Right renal cortex interstitium (tissue), 3 donors: ENCODE results near the gene MFSD6L. TPM values are rescaled to one million over a fixed set of nuclear protein-coding genes. Genes with fewer than 3 reads are reported as not detected.
"Not testable (repeated sequence)": the region's sequence is repeated elsewhere in the genome, so short reads cannot be mapped to it uniquely, and the experiment has no call there.

Experiments
- DNase-seq, 3 donors: peaks; one replicate each; pipeline ENCODE4 v3.0.0-alpha.2; 2013; ENCODE audit warnings: low read depth in 3 of 3, low spot score in 2 of 3
- polyA plus RNA-seq, 3 donors: library from polyadenylated mRNA; unstranded; fragments of 120-200 nt; gene quantifications; one replicate each; pipeline ENCODE4 v1.2.1, GENCODE V29; 2013; ENCODE audit not compliant: insufficient read length in 3 of 3

Gene MFSD6L
- polyA plus RNA-seq, 3 donors = 3.0 to 3.9 (median 3.5) TPM

DNA sequence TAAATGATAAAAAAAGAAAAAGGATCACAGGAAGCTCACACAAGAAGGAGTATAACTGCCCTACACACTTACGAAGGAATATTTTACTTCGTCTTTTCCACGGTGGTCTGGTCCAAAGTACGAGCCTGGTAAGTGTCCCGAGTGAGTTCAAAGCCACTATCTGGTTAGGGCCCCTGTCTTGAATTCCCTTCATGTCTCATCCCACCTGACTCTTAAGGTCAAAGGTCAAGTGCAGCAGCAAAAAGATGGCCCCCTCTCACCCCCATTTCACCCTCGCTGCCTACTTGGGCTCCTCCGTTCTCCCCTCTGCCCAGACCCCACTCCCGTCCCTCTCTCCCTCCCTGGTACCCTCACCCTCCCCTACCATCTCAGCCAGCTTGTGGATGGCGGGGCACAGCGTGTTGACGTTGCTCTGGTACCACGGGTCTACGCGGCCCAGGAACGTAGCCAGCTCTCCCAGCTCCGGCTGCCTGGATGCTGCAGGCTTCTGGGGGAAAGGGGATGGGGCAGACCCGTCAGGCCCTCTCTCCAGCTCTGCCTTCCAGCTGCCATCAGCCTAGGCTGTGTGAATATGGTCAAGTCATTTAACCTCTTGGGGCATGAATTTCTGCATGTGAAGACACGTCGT is 27.8 kb upstream of the MFSD6L start:
- DNase-seq = no peak

- DNase-seq = no peak
These were observed 26.6 kb upstream of the MFSD6L start for GRCh38 chr17:8825802-8826201.

DNA sequence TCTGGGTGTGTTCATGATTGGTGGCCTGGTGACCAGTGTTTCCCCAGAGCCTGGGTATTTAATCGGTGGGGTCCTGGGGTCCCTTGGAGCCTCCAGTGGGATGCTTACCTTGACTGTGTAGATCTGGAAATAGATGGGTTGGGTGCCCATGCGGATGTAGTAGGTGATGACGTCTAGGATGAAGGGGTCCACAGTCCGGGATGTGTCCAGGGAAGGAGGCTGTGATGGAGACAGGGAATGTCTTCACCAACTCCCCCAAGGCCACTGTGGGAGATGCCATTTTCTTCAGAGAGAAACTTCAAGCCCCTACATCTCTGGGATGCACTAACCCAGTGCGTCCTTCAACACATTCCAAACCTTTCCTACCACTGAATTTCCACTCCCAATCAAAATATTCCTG is 24.1 kb upstream of the MFSD6L start:
- DNase-seq = no peak

- no peak for DNase-seq
These were observed 23.4 kb upstream of the MFSD6L start for GRCh38 chr17:8822401-8823035.

DNA sequence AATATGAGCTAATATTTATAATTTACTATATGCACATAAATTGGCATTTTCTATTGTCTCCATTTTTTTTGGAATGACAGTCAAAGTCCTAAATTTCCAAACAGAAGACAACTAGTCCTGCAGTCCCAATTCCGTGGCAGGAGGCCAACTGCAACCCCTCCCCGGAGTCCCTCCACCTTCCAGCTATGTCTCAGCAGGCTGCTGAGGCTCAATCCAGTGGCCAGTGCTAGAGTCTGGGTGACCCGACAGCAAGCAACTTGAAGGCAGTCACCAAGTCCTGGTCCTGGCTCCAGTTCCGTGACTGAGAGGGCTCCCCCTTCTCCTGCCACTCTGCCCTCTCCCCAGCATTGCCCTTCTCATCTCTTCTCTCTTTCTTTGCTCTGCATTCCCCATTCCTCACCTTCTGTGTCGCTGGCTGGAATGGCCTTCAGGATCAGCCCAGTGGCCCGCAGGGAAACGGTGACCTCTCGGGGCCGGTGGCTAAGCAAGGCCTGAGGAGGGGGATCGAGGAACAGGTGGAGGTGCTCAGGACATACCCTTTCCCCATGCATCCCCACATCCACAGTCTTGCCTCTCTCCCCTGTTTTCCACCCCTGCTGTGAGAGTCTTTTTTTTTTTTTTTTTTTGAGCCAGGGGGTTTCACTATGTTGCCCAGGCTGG is 22.4 kb upstream of the MFSD6L start:
- no peak for DNase-seq

GRCh38 chr17:8820311-8821010 is 21.3 kb upstream of the MFSD6L start:
- no peak for DNase-seq

GRCh38 chr17:8818654-8819330 is 19.6 kb upstream of the MFSD6L start:
- no peak for DNase-seq

GRCh38 chr17:8818047-8818446 is 18.9 kb upstream of the MFSD6L start:
- DNase-seq = no peak

GRCh38 chr17:8806926-8807550 is 7.9 kb upstream of the MFSD6L start:
- no peak for DNase-seq

GRCh38 chr17:8806253-8806925 is 7.2 kb upstream of the MFSD6L start:
- no peak for DNase-seq

GRCh38 chr17:8805396-8805795 is 6.2 kb upstream of the MFSD6L start:
- not testable (repeated sequence) for DNase-seq

DNA sequence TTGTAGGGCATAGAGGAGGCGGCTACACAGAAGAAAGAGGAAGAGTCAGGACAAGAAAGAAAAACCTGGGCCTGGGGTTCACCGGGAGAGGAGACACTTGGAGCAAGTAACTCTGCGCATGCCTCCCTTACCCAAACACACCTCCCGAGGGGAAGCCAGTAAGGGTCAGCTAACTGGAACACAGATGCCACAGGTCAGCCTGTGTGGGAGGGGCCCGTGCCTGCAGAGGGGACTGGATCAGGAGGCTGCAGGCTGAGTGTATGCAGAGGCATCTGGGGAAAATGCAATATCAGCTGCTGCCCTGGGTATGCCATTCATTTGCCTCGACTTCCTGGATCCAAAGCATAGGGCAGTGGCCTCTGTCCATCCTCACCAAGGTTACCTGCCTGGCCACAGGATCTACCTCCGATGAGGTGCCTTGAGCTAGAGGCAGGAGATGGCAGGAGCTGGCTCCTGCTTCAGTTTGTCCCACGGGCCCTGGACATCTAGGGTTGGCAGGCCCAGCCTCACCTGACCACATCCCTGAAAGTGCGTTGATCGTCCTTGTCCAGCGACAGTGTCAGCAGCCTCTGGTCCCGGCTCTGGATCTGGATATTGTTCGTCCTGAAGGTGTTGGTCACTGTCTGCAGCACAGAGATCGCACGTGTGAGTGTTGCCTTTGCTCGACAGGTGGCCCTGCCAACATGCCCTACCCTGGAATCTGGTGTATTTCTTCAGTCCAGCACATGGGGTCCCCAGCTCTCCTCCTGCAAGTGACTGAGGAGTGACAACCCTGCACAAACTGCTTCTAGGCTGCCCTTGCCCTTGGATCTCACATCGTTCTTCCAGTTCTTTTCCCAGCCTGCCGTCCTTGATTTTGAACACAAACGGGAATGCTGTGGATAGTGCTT is 4.6 kb upstream of the MFSD6L start:
- no peak for DNase-seq

- no peak for DNase-seq
These were observed 2.1 kb upstream of the MFSD6L start for GRCh38 chr17:8801135-8801840.

DNA sequence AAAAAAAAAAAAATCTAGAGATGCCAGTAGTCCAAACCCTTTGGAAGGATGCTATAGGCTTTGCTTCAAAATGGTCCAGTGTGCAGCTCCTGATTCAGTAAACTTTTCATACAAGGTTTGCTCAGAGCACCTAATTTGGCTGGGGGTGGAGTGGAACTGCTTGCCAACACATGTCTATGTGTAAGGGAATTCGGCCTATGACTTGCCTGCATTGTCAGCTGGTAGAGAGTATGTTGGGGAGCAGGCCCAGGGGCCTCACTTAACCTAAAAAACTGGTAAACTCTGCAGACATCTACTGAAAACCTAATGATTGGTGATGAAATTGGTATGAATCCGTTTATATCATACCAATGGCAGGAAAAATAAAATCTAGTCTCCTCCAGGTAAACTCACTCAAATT is 1.5 kb upstream of the MFSD6L start:
- DNase-seq = no peak

DNA sequence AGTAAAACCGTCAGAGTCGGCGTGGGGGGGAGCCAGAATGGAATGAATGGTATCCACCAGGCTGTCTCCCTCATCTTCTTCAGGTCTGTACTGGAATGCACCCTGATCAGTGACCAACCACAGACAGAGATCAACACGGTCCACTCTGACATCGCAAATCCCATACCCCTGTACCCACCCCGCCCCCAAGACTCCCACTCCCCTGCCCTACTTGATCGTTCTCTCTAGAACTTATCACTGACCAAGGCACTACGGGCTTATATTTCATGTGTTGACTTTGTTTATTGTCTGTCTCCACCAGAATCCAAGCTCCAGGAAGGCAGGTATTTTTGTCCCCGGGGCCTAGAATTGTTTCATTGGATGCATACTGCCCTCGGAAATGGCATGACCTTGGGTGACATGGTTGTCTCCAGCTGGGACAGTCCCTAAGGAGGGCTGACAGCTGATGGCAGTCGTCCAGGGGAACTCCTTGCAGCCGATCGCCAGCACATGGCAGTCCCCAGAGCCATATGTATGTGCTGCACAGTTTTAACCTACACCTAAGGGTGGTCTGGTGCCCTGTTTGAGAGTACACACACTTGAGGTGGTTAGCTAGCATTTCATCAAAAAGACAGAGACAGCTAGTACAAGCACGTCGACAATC is 526 bp upstream of the MFSD6L start:
- no peak for DNase-seq

DNA sequence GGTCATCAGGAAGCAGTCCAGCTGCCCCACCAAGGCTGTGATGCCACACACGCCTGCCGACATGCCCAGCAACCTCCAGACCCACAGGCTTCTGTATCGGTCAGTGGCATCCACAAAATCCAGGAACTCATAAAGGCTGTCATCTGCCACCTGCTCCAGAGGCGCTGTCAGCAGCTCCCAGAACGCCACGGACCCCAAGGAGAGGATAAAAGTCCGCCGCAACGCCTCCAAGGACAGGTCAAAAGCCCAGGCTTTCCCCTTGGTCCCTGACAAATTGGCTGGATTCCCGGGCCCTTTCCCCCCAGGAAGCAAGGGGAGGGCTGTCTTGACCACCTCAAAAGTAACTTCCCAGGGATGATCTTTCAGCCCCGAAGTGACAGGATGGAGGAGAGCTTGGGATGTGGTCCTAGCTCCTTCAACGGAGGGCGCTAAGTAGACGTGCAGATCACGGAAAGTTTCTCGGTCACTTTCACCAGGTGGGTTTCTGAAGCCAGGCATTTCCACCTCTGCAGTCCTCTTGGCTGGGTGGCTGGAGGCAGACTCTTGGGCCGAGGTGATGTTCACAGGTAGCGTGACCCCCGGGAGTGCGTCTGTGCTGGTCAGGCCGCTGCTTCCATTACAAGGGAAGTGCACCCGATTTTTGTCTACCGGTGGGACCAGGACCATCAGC is 854 bp downstream of the MFSD6L start:
- DNase-seq = no peak

- no peak for DNase-seq
These were observed 1.5 kb downstream of the MFSD6L start for GRCh38 chr17:8797621-8798175.
